Right cardiac atrium (tissue), 5 donors: ENCODE measurements around the gene C22orf31. TPM values are rescaled to one million over a fixed set of nuclear protein-coding genes. Genes with fewer than 3 reads are reported as not detected.

Experiments used
- ATAC-seq, 2 donors: fragments of 200-7000 bp; cut with Tn5 transposase; one replicate each; pipeline versions ENCODE4 v1.8.0 to v1.9.1; 2020; ENCODE audit warnings: moderate library complexity in 2 of 2, mild to moderate bottlenecking in 1 of 2
- DNase-seq, 3 donors: peaks; one replicate each; pipeline ENCODE4 v3.0.0-alpha.2; 2020
- H3K27ac ChIP-seq: one replicate; pipeline ENCODE4 v1.5.1; 2013; ENCODE audit warnings: mild to moderate bottlenecking, low read length, control low read depth, moderate library complexity
- H3K27me3 ChIP-seq: one replicate; pipeline ENCODE4 v1.6.1; 2013; ENCODE audit not compliant: control insufficient read depth, insufficient read depth
- H3K4me1 ChIP-seq: one replicate; pipeline ENCODE4 v1.6.1; 2013; ENCODE audit warnings: low read length; ENCODE audit not compliant: control insufficient read depth, insufficient read depth
- H3K4me3 ChIP-seq: one replicate; pipeline ENCODE4 v1.5.1; 2013; ENCODE audit warnings: low read length, control low read depth
- H3K9me3 ChIP-seq: one replicate; pipeline ENCODE4 v1.6.1; 2013; ENCODE audit warnings: low read length; ENCODE audit not compliant: control insufficient read depth
- WGBS: extraction: QIAGEN DNeasy Blood & Tissue Kit; methylation state at CpG from one replicate; pipeline ENCODE4 v1.1.7; 2013; 5-methylcytosine and 5-hydroxymethylcytosine counted together
- intact Hi-C, 4 donors: fragments of 100-400 bp; cut with DNase I; formaldehyde crosslinking; loops; one replicate each; pipeline versions ENCODE4 v1.11.0 to v1.14.0; 2022 to 2023
- polyA plus RNA-seq: library from polyadenylated mRNA; stranded (reverse); fragments of 200-250 nt; gene quantifications from one replicate; pipeline ENCODE4 v1.2.3, GENCODE V29; 2013
- total RNA-seq, 4 donors: library from RNA; stranded (reverse); fragmentation: NEBNext Ultra II Directional; extraction: Animal tissue kit (Norgen Biotek cat#: 25700); gene quantifications; one replicate each; pipeline ENCODE4 v1.2.1, GENCODE V29; 2021
- donor health status: healthy with polysubstance abuse.
- donor health status: DM: no; HTN: yes; CAD: no.
- donor health status: DM: no; HTN: no; CAD: no.
- donor health status: DM: no; HTN: yes; CAD: no; lungs with severe emphysema.
- donor health status: DM: yes; HTN: yes; CAD: no.

The C22orf31 gene
- total and polyA plus RNA-seq, 5 donors = 0.14 to 0.46 (median 0.31) TPM; not detected in 2

DNA sequence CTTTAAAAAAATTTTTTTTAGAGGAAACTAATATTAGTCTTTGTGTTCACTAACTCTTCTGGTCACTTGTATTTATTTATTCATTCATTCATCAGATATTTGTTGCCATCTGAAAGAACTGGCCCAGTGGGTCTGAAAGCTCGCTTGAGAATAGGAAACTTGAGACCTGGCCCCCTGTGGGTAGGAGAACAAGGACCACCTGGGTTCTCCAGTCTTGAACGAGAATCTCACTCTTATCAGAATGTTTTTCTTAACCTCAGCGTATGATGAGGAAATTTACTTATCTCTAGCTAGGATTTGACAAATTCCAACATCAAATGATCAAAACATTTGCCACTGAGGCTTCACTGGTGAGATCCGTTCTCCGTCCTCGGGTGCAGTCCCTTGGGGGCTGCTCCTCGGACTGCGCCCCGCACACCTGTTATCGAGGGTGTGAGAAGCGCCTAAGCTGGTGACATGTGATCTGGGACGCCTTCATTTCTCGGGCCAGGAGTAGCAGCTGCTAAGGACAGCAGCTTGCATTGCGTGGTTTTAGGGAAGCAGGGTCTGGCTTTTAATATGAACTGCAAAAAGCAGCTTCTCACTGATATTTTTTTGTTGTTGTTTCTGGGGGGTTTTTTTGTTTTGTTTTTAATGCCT, 6.3 kb downstream of the C22orf31 start:
- Histone ChIP-seq H3K9me3 (no peaks in the 10 kb centered on the region), H3K4me1 (no peaks in the 10 kb centered on the region), H3K4me3 (no peak overlapping the region), H3K27me3 (no peaks in the 10 kb centered on the region), H3K27ac (no peak overlapping the region)
- 53% methylated on average over 14 of the region's 14 CpGs for WGBS
- DNase-seq = no peak
- no peak for ATAC-seq
- intact Hi-C loops = no loop called here

DNA sequence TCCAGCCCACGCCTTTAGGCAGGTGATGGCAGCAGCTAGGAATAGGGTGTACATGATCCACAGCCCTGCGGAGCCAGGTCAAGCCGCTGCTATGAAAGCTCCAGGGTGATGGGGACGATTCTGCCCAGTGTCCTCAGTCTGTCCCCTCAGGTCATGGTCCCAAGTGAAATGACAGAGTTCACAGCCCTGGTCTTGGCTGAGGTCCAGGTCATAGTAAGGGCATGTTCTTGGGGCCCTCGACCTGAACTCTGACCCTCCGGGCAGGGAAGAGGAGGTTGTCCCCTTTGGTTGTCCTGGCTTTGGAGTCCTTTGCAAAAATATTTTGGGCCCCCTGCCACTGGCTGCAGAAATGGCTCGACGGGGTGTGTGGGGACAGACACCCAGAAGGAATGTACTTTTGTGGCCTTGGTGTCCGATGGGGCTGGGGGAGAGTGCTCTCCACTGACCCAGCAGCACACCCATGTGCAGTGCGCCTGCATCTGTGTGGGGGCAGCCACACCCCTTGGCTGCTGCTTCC, 7.3 kb downstream of the C22orf31 start:
- no peak for ATAC-seq
- Histone ChIP-seq H3K9me3 (no peaks in the 10 kb centered on the region), H3K27ac (no peak overlapping the region), H3K4me1 (no peaks in the 10 kb centered on the region), H3K4me3 (no peak overlapping the region), H3K27me3 (no peaks in the 10 kb centered on the region)
- no peak for DNase-seq
- WGBS = 77% methylated on average over 10 of the region's 10 CpGs
- intact Hi-C loops = no loop called here

DNA sequence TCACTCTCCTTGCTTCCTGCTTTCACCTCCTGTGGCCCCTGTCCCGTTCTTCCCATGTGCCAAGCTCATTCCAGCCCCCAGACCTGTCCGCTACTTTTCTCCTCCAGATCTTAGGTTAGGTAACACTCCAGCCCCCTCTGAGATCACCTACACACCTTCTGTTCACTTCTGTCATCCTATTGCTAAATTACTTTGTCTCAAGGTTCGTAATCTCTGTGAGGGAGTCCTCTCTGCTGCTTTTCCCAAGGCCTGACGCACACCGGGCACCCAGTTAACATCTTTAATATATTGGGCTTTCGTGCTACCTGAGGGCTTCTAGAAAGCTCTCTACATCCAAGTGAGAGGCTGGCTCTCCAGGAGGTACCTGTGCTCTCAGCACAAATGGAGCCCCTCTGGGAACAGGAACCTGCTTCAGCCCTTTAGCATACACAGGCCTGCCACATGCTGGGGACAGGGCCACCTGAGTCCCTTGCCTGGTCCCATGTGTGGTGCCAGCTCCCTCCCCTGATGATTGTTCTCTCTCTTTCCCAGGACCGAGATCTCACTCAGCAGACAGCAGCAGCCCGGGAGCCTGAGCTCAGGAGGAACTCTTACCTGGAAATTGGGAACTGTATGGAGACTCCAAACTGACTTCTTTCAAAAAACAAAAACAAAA, 8.5 kb downstream of the C22orf31 start:
- Histone ChIP-seq H3K4me1 (no peaks in the 10 kb centered on the region), H3K4me3 (no peak overlapping the region), H3K27me3 (no peaks in the 10 kb centered on the region), H3K9me3 (no peaks in the 10 kb centered on the region), H3K27ac (no peak overlapping the region)
- intact Hi-C loops = no loop called here
- 93% methylated on average over 8 of the region's 8 CpGs for WGBS
- DNase-seq = no peak
- no peak for ATAC-seq

DNA sequence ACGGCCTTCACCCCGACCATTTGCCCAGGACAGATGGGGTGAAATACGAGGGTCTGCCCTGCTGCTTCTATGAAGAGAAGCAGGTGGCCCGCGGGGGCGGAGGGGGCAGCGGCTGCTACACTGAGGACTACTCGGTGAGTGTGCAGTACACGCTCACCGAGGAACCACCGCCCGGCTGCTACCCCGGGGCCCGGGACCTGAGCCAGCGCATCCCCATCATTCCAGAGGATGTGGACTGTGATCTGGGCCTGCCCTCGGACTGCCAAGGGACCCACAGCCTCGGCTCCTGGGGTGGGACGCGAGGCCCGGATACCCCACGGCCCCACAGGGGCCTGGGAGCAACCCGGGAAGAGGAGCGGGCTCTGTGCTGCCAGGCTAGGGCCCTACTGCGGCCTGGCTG, 11.2 kb downstream of the C22orf31 start:
- no peak for DNase-seq
- no peak for ATAC-seq
- Histone ChIP-seq H3K4me1 (no peaks in the 10 kb centered on the region), H3K27ac (no peak overlapping the region), H3K27me3 (no peaks in the 10 kb centered on the region), H3K9me3 (no peaks in the 10 kb centered on the region), H3K4me3 (no peak overlapping the region)
- intact Hi-C loops = no loop called here
- 93% methylated on average over 24 of the region's 24 CpGs for WGBS

DNA sequence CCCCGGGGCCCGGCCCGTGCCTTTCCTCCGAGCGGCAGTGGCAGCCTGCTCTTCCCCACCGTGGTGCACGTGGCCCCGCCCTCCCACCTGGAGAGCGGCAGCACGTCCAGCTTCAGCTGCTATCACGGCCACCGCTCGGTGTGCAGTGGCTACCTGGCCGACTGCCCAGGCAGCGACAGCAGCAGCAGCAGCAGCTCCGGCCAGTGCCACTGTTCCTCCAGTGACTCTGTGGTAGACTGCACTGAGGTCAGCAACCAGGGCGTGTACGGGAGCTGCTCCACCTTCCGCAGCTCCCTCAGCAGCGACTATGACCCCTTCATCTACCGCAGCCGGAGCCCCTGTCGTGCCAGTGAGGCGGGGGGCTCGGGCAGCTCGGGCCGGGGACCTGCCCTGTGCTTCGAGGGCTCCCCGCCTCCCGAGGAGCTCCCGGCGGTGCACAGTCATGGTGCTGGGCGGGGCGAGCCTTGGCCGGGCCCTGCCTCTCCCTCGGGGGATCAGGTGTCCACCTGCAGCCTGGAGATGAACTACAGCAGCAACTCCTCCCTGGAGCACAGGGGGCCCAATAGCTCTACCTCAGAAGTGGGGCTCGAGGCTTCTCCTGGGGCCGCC, 11.9 kb downstream of the C22orf31 start:
- H3K27ac ChIP-seq = no peak overlapping the region
- no peaks in the 10 kb centered on the region for H3K4me1 ChIP-seq
- H3K9me3 ChIP-seq = no peaks in the 10 kb centered on the region
- no peak overlapping the region for H3K4me3 ChIP-seq
- intact Hi-C loops = loop anchor here in 2 of 4 donors (10.0 kb wide), 2 partner anchors 105 to 195 kb away; no protein-coding TSS in a partner anchor
- no peaks in the 10 kb centered on the region for H3K27me3 ChIP-seq
- WGBS = 94% methylated on average over 38 of the region's 38 CpGs
- ATAC-seq = no peak
- DNase-seq = no peak

DNA sequence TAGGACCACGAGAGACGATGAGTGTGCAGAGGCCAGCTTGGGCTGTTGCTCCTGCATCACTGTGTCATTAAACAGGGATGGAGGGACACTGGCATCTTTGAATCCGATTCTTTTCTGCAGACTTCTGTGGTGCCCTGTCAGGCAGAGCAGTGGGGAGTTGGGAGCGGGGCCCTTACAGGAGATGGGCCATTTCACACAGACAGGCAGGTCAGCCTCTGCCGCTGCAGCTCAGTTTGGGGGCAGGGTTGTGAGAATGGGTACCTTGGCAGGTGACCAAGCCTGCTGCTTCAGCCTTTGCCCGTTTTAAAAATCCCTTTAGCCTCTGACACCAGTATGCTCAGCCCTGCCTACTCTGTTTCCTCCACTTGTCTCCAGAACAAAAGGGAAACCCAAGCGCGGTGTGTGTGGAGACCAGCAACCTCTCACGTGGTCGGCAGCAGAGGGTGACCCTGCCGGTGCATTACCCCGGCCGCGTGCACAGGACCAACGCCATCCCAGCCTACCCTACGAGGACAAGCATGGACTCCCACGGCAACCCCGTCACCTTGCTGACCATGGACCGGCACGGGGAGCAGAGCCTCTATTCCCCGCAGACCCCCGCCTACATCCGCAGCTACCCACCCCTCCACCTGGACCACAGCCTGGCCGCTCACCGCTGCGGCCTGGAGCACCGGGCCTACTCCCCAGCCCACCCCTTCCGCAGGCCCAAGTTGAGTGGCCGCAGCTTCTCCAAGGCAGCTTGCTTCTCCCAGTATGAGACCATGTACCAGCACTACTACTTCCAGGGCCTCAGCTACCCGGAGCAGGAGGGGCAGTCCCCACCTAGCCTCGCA, 12.6 kb downstream of the C22orf31 start:
- H3K27me3 ChIP-seq = no peaks in the 10 kb centered on the region
- intact Hi-C loops = loop anchor here in 2 of 4 donors (10.0 kb wide), 2 partner anchors 106 to 196 kb away; no protein-coding TSS in a partner anchor
- peak in 1 of 3 donors; percentile 24 for DNase-seq
- no peaks in the 10 kb centered on the region for H3K9me3 ChIP-seq
- H3K4me1 ChIP-seq = no peaks in the 10 kb centered on the region
- no peak overlapping the region for H3K4me3 ChIP-seq
- no peak overlapping the region for H3K27ac ChIP-seq
- WGBS = 96% methylated on average over 31 of the region's 31 CpGs
- no peak for ATAC-seq

DNA sequence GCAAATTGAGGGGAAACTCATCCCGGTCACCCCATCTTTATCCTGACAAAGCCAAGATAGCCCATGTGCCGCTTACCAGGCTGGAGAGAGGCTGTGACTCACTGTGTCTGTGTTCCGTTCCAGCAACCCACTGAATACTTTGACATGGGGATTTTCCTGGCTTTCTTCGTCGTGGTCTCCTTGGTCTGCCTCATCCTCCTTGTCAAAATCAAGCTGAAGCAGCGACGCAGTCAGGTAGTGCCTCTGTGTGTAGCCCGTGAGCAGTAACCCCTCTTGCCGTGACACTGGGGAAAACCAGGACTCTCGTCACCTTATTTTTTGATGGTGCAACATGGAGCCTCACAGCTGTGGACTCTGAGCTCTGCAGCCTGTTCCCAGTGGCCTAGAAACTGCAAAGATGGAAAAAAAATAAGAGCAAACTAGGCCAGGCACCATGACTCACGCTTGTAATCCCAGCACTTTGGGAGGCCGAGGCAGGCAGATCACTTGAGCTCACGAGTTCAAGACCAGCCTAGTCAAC, 16.9 kb downstream of the C22orf31 start:
- DNase-seq (peak in 2 of 3 donors; percentile 16 to 21), ATAC-seq (peak in 1 of 2 donors; percentile 8)
- Histone ChIP-seq H3K27me3 (no peaks in the 10 kb centered on the region), H3K27ac (no peak overlapping the region), H3K4me3 (no peak overlapping the region), H3K4me1 (no peaks in the 10 kb centered on the region), H3K9me3 (no peaks in the 10 kb centered on the region)
- 86% methylated on average over 13 of the region's 13 CpGs for WGBS
- intact Hi-C loops = loop anchor here in 2 of 4 donors (5.0 to 10.0 kb wide), 3 partner anchors 110 to 200 kb away; no protein-coding TSS in a partner anchor

DNA sequence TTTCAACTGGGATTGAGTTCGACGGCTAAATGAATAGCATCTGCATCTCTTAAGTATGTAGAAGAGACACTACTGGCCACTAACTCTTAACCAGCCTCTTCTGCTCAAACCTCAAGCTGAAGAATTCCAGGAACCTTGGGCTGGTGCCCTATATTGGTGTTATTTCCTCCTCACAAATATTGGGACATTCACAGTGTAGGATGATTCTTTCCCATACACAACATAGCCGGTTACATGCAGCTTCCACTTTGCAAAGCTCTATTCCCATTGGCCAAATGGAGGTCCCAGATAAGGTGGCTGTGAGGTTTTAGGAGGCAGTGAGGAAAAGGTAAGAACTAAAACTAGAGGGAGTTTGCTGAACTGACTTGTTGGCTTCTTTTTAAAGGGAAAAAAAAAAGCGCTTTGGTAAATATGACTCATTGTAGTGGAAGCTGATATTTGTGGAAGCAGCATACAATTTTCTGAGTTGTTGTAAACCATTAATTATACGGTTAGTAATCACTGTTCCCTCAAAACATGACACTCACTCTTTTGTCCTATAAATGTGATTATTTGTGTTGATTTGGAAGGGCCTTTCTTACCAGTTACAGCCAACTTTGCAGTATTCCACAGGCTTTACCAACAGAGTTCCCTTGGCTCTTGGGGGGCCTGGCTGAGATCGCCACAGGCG, 17.6 kb downstream of the C22orf31 start:
- Histone ChIP-seq H3K27ac (no peak overlapping the region), H3K4me1 (no peaks in the 10 kb centered on the region), H3K4me3 (no peak overlapping the region), H3K27me3 (no peaks in the 10 kb centered on the region), H3K9me3 (no peaks in the 10 kb centered on the region)
- DNase-seq (no peak), ATAC-seq (no peak)
- WGBS = 86% methylated on average over 7 of the region's 7 CpGs
- intact Hi-C loops = loop anchor here in 2 of 4 donors (5.0 to 10.0 kb wide), 3 partner anchors 111 to 201 kb away; no protein-coding TSS in a partner anchor

DNA sequence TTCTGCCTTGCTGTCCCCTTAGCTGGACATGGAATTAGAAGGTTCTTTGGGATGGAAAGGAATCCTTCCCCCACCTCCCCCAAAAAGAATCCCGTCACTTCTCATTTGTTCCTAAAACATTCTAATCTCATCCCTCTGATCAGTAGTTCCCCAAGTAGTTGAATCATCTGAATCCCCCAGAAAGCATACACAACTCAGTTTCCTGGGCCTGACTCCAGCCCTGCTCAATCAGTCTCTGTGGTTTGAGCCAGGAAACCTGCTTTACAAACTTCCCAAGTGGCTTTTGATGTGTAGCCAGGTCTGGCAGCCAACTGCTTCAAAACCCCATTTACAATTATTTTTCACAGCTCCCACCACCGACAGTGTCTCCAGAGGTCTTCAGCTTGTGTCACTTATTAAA, 20.2 kb downstream of the C22orf31 start:
- Histone ChIP-seq H3K9me3 (no peaks in the 10 kb centered on the region), H3K4me3 (no peak overlapping the region), H3K27ac (no peak overlapping the region), H3K27me3 (no peaks in the 10 kb centered on the region), H3K4me1 (no peaks in the 10 kb centered on the region)
- WGBS = 37% methylated on average over 2 of the region's 2 CpGs
- ATAC-seq (peak in 1 of 2 donors; percentile 58), DNase-seq (peak in 1 of 3 donors; percentile 33)
- intact Hi-C loops = loop anchor here (2.0 to 10.0 kb wide), 4 partner anchors 113 to 203 kb away; no protein-coding TSS in a partner anchor
